Measurements from ENCODE around the gene RBM33. TPM values are rescaled to one million over a fixed set of nuclear protein-coding genes. Genes with fewer than 3 reads are reported as not detected.

RBM33 gene
- total RNA-seq, 4 donors from 2014 or later = 35.7 to 59.9 (median 44.5) TPM

GRCh38 chr7:155744971-155745683 is 100.7 kb downstream of the RBM33 start:
- H3K4me3 ChIP-seq (replicated peaks in 1 of 3) = no peak overlapping the region
- intact Hi-C loops (cut with DNase I) = no loop called here
- no peak for DNase-seq
- H3K27me3 ChIP-seq = no peaks in the 10 kb centered on the region
- H3K27ac ChIP-seq = no peak overlapping the region
- no peaks in the 10 kb centered on the region for H3K4me1 ChIP-seq
- TF ChIP-seq, protein P1, sequence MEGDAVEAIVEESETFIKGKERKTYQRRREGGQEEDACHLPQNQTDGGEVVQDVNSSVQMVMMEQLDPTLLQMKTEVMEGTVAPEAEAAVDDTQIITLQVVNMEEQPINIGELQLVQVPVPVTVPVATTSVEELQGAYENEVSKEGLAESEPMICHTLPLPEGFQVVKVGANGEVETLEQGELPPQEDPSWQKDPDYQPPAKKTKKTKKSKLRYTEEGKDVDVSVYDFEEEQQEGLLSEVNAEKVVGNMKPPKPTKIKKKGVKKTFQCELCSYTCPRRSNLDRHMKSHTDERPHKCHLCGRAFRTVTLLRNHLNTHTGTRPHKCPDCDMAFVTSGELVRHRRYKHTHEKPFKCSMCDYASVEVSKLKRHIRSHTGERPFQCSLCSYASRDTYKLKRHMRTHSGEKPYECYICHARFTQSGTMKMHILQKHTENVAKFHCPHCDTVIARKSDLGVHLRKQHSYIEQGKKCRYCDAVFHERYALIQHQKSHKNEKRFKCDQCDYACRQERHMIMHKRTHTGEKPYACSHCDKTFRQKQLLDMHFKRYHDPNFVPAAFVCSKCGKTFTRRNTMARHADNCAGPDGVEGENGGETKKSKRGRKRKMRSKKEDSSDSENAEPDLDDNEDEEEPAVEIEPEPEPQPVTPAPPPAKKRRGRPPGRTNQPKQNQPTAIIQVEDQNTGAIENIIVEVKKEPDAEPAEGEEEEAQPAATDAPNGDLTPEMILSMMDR (IDR thresholded peaks at IDR 0.05) = no peak
- no peak for TF ChIP-seq POLR2A (IDR thresholded peaks at IDR 0.05)
- no peaks in the 10 kb centered on the region for H3K9me3 ChIP-seq
- WGBS, 2 donors = 91 to 92% methylated on average over 17 of the region's 17 CpGs
- peaks cover 41 to 45% of the 10 kb centered on the region in 2 donors for H3K36me3 ChIP-seq

GRCh38 chr7:155745737-155746136 is 101.3 kb downstream of the RBM33 start:
- peaks cover 37 to 39% of the 10 kb centered on the region in 2 donors for H3K36me3 ChIP-seq
- whole genome bisulfite sequencing, 2 donors = 95 to 97% methylated on average over 9 of the region's 9 CpGs
- no peak for TF ChIP-seq POLR2A (IDR thresholded peaks at IDR 0.05)
- TF ChIP-seq, protein P1 (IDR thresholded peaks at IDR 0.05) = no peak

DNA sequence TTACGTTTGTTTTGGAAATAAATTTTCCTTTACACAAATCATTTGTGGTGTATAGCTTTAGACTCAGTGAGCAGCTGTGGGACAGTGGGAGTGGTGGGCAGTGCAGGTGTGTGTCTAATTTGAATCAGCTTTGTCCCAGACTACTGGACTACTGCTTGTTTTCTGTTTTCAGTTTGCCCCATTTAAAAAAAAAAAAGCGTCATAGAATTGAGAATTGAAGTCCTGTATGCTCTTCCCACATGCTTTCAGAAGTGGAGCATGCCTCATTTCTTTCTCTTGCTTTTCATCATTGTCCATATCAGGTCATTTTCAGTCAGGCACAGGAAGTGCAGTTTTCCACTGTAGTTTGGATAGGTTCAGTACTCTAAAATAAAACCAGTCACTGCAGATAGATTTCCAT is 101.7 kb downstream of the RBM33 start:
- intact Hi-C loops (cut with DNase I) = no loop called here
- H3K27ac ChIP-seq = no peak overlapping the region
- 91% methylated on average over 2 of the region's 2 CpGs for WGBS, 2 donors
- no peaks in the 10 kb centered on the region for H3K27me3 ChIP-seq
- H3K9me3 ChIP-seq = no peaks in the 10 kb centered on the region
- H3K36me3 ChIP-seq = peaks cover 33 to 36% of the 10 kb centered on the region in 2 donors
- TF ChIP-seq, protein P1 (IDR thresholded peaks at IDR 0.05) = no peak
- no peak for TF ChIP-seq POLR2A (IDR thresholded peaks at IDR 0.05)
- no peak overlapping the region for H3K4me3 ChIP-seq (replicated peaks in 1 of 3)
- H3K4me1 ChIP-seq = no peaks in the 10 kb centered on the region
- no peak for DNase-seq

More at GRCh38 chr7:155745737-155746136, 101.3 kb downstream of the RBM33 start:
- H3K9me3 ChIP-seq = no peaks in the 10 kb centered on the region
- H3K4me1 ChIP-seq = no peaks in the 10 kb centered on the region
- no peak overlapping the region for H3K4me3 ChIP-seq (replicated peaks in 1 of 3)
- no peak overlapping the region for H3K27ac ChIP-seq
- intact Hi-C loops (cut with DNase I) = no loop called here
- H3K27me3 ChIP-seq = no peaks in the 10 kb centered on the region
- no peak for DNase-seq

- Histone ChIP-seq H3K9me3 (no peaks in the 10 kb centered on the region), H3K4me3 (replicated peaks in 1 of 3) (no peak overlapping the region), H3K4me1 (no peaks in the 10 kb centered on the region), H3K27ac (no peak overlapping the region), H3K27me3 (no peaks in the 10 kb centered on the region), H3K36me3 (peaks cover 24 to 26% of the 10 kb centered on the region in 2 donors)
- TF ChIP-seq POLR2A (IDR thresholded peaks at IDR 0.05) = no peak
- TF ChIP-seq, protein P1 (IDR thresholded peaks at IDR 0.05) = no peak
- intact Hi-C loops (cut with DNase I) = no loop called here
- WGBS, 2 donors = 90 to 92% methylated on average over 1 of the region's 1 CpG
- no peak for DNase-seq
Observed at GRCh38 chr7:155747209-155747608, 102.7 kb downstream of the RBM33 start.

DNA sequence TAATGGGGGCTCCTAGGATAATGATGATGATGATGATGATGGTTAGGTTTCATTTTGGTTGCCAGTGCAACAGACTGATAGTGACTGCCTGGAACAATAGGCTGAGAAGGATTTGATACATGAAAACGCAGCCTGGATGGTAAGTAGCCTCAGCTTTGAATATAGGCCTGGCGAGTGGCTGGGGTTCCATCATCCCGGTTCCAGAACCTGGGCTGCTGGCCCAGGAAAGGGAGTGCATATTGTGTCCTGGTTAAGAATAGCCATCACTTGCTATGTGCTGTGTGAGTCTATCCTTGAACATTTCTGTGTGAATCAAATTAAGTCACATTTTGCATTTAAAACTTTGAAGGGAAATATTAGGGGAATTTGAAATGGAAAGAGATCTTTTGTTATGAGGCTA is 105.1 kb downstream of the RBM33 start:
- TF ChIP-seq, protein P1 (IDR thresholded peaks at IDR 0.05) = no peak
- TF ChIP-seq POLR2A (IDR thresholded peaks at IDR 0.05) = no peak
- whole genome bisulfite sequencing, 2 donors = 96 to 99% methylated on average over 3 of the region's 3 CpGs
- H3K36me3 ChIP-seq = peaks cover 16 to 19% of the 10 kb centered on the region in 2 donors
- no peak overlapping the region for H3K4me3 ChIP-seq (replicated peaks in 1 of 3)
- no peak overlapping the region for H3K27ac ChIP-seq
- intact Hi-C loops (cut with DNase I) = no loop called here
- no peaks in the 10 kb centered on the region for H3K4me1 ChIP-seq
- DNase-seq = no peak
- no peaks in the 10 kb centered on the region for H3K9me3 ChIP-seq
- H3K27me3 ChIP-seq = no peaks in the 10 kb centered on the region

Data from thyroid gland (tissue), 4 donors.